Endodermal cell (in vitro differentiated cells): ENCODE results near the gene FBXO17. TPM values are rescaled to one million over a fixed set of nuclear protein-coding genes. Genes with fewer than 3 reads are reported as not detected.
"Not testable (repeated sequence)": the region's sequence is repeated elsewhere in the genome, so short reads cannot be mapped to it uniquely, and the experiment has no call there.

ENCODE experiments used
- DNase-seq: peaks from one replicate; pipeline ENCODE4 v3.0.0-alpha.2; 2017
- H3K27ac ChIP-seq: 2 replicates; pipeline ENCODE4 v1.5.1; 2013; ENCODE audit warnings: mild to moderate bottlenecking, low read depth, low read length, moderate library complexity
- H3K27me3 ChIP-seq: 2 replicates; pipeline ENCODE4 v1.6.1; 2013; ENCODE audit warnings: mild to moderate bottlenecking, low read length, moderate library complexity; ENCODE audit not compliant: insufficient read depth, control insufficient read depth, poor library complexity, severe bottlenecking
- H3K36me3 ChIP-seq: 2 replicates; pipeline ENCODE4 v1.7.0; 2013; ENCODE audit warnings: mild to moderate bottlenecking, low read length, moderate library complexity; ENCODE audit not compliant: control insufficient read depth, insufficient read depth
- H3K4me1 ChIP-seq: one replicate; pipeline ENCODE4 v1.7.0; 2013; ENCODE audit warnings: low read length; ENCODE audit not compliant: control insufficient read depth, insufficient read depth
- H3K4me3 ChIP-seq: 2 replicates; pipeline ENCODE4 v1.5.1; 2013; ENCODE audit warnings: mild to moderate bottlenecking, low read length, moderate library complexity
- H3K9ac ChIP-seq: 2 replicates; pipeline ENCODE4 v1.6.1; 2013; ENCODE audit warnings: mild to moderate bottlenecking, low read length, moderate library complexity; ENCODE audit not compliant: poor library complexity, severe bottlenecking; ENCODE audit errors: extremely low read depth
- H3K9me3 ChIP-seq: 2 replicates; pipeline ENCODE4 v1.6.1; 2013; ENCODE audit warnings: mild to moderate bottlenecking, low read length, moderate library complexity; ENCODE audit not compliant: control insufficient read depth
- H3K27ac Mint-ChIP-seq: 2 replicates; pipeline ENCODE4 v1.8.0; 2020; ENCODE audit warnings: mixed read lengths
- H3K27me3 Mint-ChIP-seq: 2 replicates; pipeline ENCODE4 v1.8.0; 2021; ENCODE audit warnings: mild to moderate bottlenecking, mixed read lengths; ENCODE audit not compliant: insufficient read depth
- H3K36me3 Mint-ChIP-seq: 2 replicates; pipeline ENCODE4 v1.8.0; 2020; ENCODE audit warnings: low read depth, mixed read lengths
- H3K4me1 Mint-ChIP-seq: 2 replicates; pipeline ENCODE4 v1.8.0; 2020; ENCODE audit warnings: mixed read lengths
- H3K4me3 Mint-ChIP-seq: 2 replicates; pipeline ENCODE4 v1.8.0; 2020; ENCODE audit warnings: mild to moderate bottlenecking, moderate library complexity, mixed read lengths
- H3K9me3 Mint-ChIP-seq: 2 replicates; pipeline ENCODE4 v1.8.0; 2020; ENCODE audit warnings: mild to moderate bottlenecking, mixed read lengths
- CTCF ChIP-seq: fragments of 200-600 bp; sonication (generic); conservative IDR thresholded peaks from 2 replicates; pipeline ENCODE4 v1.5.0; 2021; ENCODE audit warnings: antibody characterized with exemption, mild to moderate bottlenecking
- WGBS, 2 experiments: methylation state at CpG; one replicate each; pipeline versions ENCODE4 v1.1.5 to v1.1.7; 2013; ENCODE audit warnings: missing lambda C conversion rate in 2 of 2, mixed read lengths in 1 of 2; ENCODE audit not compliant: insufficient coverage in 1 of 2, insufficient read length in 1 of 2; 5-methylcytosine and 5-hydroxymethylcytosine counted together
- total RNA-seq, 2 donors: library from RNA; stranded (reverse); fragmentation: NEBNext Ultra II Directional in 1 of 2; extraction: Animal tissue kit (Norgen Biotek cat#: 25700) in 1 of 2; gene quantifications; 2 replicates in 1 of 2; 3 replicates in 1 of 2; pipeline ENCODE4 v1.2.1, GENCODE V29; 2021

FBXO17 gene
- total RNA-seq, 2 donors from 2014 or later: 21.2 to 40.3 TPM

GRCh38 chr19:38974624-38975213, 823 bp downstream of the FBXO17 start:
- 35 to 47% methylated on average over 14 to 17 of the region's 19 CpGs for WGBS, 2 experiments
- TF ChIP-seq CTCF: peak; percentile 14
- DNase-seq: no peak
- Histone ChIP-seq H3K36me3 (peaks cover 7% of the 10 kb centered on the region), H3K27me3 (no peaks in the 10 kb centered on the region), H3K9me3 (peaks cover 2% of the 10 kb centered on the region), H3K27ac (no peak overlapping the region), H3K9ac (peak overlapping the region; percentile 45), H3K4me3 (peak overlapping the region; percentile 82), H3K4me1 (no peaks in the 10 kb centered on the region)
- H3K27me3 Mint-ChIP-seq: no peaks in the 10 kb centered on the region
- H3K9me3 Mint-ChIP-seq: peaks cover under 1% of the 10 kb centered on the region
- peak overlapping the region; percentile 78 for H3K27ac Mint-ChIP-seq
- H3K4me3 Mint-ChIP-seq: peak overlapping the region; percentile 79
- peaks cover 21% of the 10 kb centered on the region for H3K36me3 Mint-ChIP-seq
- peaks cover 16% of the 10 kb centered on the region for H3K4me1 Mint-ChIP-seq

DNA sequence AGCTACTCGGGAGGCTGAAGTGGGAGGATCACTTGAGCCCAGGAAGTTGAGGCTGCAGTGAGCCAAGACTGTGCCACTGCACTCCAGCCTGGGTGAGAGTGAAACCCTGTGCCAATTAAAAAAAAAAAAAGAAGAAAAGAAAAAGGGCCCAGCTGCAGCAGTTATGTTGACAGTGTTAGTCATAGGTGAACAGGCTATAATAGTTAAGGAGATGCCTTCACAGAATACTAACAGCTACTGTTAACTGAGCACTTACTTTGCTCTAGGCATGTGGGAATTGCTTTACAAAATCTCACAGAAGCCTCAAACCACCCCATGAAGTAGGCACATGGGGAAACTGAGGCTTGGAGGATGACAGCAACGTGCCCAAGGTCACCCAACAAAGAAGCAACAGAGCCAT, 3.9 kb downstream of the FBXO17 start:
- H3K36me3 ChIP-seq: peaks cover 18% of the 10 kb centered on the region
- H3K4me3 ChIP-seq: no peak overlapping the region
- Mint-ChIP-seq H3K27ac (no peak overlapping the region), H3K4me3 (no peak overlapping the region), H3K9me3 (no peaks in the 10 kb centered on the region), H3K36me3 (peaks cover 30% of the 10 kb centered on the region), H3K4me1 (peaks cover 14% of the 10 kb centered on the region), H3K27me3 (no peaks in the 10 kb centered on the region)
- H3K9me3 ChIP-seq: no peaks in the 10 kb centered on the region
- no peak for TF ChIP-seq CTCF
- no peaks in the 10 kb centered on the region for H3K27me3 ChIP-seq
- no peak overlapping the region for H3K9ac ChIP-seq
- no peak for DNase-seq
- H3K4me1 ChIP-seq: no peaks in the 10 kb centered on the region
- 90 to 100% methylated on average over 1 to 2 of the region's 2 CpGs for WGBS, 2 experiments
- H3K27ac ChIP-seq: no peak overlapping the region

DNA sequence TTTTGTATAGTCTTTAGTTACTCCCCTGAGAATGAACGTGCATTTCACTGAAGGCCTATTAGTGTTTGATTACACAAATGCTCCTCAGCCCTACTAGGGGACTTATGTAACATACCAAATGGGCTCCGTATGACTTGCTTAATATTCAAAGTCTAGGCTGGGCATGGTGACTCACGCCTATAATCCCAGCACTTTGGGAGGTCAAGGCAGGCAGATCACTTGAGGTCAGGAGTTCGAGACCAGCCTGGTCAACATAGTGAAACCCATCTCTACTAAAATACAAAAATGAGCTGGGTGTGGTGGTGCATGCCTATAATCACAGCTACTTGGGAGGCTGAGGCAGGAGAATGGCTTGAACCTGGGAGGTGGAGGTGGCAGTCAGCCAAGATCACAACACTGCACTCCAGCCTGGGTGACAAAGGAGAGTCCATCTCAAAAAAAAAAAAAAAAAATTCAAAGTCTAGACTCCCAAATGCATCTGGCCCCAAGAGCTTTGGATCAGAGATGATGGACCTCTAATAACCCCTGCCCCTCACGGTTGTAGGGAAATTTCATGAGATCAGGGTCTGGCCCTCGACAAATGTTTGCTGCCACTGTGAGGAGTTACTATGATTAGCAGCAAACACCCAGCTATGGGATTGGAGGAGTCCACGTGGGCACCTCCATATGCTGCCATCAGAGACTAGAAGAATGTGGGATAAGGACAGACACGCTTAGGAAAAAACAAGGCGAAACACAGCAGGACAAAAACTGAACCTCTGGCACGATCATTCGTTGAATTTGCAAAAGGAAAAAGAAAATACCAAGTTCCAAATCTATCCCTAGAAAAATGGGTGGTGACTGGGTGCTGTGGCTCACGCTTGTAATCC, 4.6 kb downstream of the FBXO17 start:
- Histone ChIP-seq H3K9ac (no peak overlapping the region), H3K9me3 (no peaks in the 10 kb centered on the region), H3K36me3 (peaks cover 23% of the 10 kb centered on the region), H3K27me3 (no peaks in the 10 kb centered on the region), H3K27ac (no peak overlapping the region), H3K4me1 (no peaks in the 10 kb centered on the region), H3K4me3 (no peak overlapping the region)
- H3K9me3 Mint-ChIP-seq: no peaks in the 10 kb centered on the region
- H3K27ac Mint-ChIP-seq: no peak overlapping the region
- peaks cover 7% of the 10 kb centered on the region for H3K4me1 Mint-ChIP-seq
- H3K4me3 Mint-ChIP-seq: no peak overlapping the region
- DNase-seq: no peak
- WGBS, 2 experiments: 94 to 98% methylated on average over 8 to 12 of the region's 12 CpGs
- H3K36me3 Mint-ChIP-seq: peaks cover 35% of the 10 kb centered on the region
- H3K27me3 Mint-ChIP-seq: no peaks in the 10 kb centered on the region
- TF ChIP-seq CTCF: no peak

DNA sequence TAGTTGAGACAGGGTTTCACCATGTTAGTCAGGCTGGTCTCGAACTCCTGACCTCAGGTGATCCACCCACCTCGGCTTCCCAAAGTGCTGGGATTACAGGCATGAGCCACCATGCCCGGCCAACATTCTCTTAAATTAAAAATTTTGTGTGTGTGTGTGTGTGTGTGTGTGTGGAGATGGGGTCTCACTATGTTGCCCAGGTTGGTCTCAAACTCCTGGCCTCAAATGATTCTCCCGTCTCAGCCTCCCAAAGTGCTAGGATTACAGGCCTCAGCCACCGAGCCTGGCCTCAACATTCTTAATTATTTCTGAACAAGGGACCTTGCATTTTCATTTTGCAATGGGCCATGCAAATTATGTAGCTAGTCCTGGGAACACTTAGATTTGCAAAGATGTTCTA, 9.4 kb downstream of the FBXO17 start:
- H3K4me1 Mint-ChIP-seq, H3K4me3 ChIP-seq, H3K4me1 ChIP-seq, H3K4me3 Mint-ChIP-seq, H3K27ac ChIP-seq, H3K27me3 ChIP-seq, H3K27ac Mint-ChIP-seq, H3K9me3 ChIP-seq, H3K9ac ChIP-seq, H3K27me3 Mint-ChIP-seq, DNase-seq, H3K9me3 Mint-ChIP-seq: not testable (repeated sequence)
- 95 to 98% methylated on average over 2 to 5 of the region's 5 CpGs for WGBS, 2 experiments
- H3K36me3 ChIP-seq: peaks cover 26% of the 10 kb centered on the region
- H3K36me3 Mint-ChIP-seq: peaks cover 43% of the 10 kb centered on the region
